Neural progenitor cell (in vitro differentiated cells): ENCODE measurements around the gene ATP13A3.

Source experiments
- CTCF ChIP-seq: fragments of 200-600 bp; sonication (generic); IDR thresholded peaks from 2 replicates; pipeline ENCODE4 v1.5.1; 2017; ENCODE audit warnings: antibody characterized with exemption, mild to moderate bottlenecking
- EZH2 ChIP-seq: fragments of 200-600 bp; sonication (generic); IDR thresholded peaks from 2 replicates; pipeline ENCODE4 v1.6.1; 2017; ENCODE audit warnings: antibody characterized with exemption, mild to moderate bottlenecking, moderate library complexity

- TF ChIP-seq CTCF (no peak), EZH2 (no peak)
Observed at GRCh38 chr3:194434503-194434902, 52.3 kb downstream of the ATP13A3 start.
